Fibroblast of upper back skin (primary cell): ENCODE measurements around the gene CYP4F2.
"Not testable (repeated sequence)": the region's sequence is repeated elsewhere in the genome, so short reads cannot be mapped to it uniquely, and the experiment has no call there.

Experiments used
- DNase-seq: peaks from one replicate; pipeline ENCODE4 v3.0.0-alpha.2; 2013

The CYP4F2 gene

GRCh38 chr19:15843894-15844222 lies 54.0 kb downstream of the CYP4F2 start:
- DNase-seq, result not testable (repeated sequence)

- no peak for DNase-seq
Observed at GRCh38 chr19:15843203-15843893, 54.5 kb downstream of the CYP4F2 start.

GRCh38 chr19:15841875-15842569 lies 55.9 kb downstream of the CYP4F2 start:
- no peak for DNase-seq

- no peak for DNase-seq
Observed at GRCh38 chr19:15840833-15841232, 57.0 kb downstream of the CYP4F2 start.

- DNase-seq, result not testable (repeated sequence)
Observed at GRCh38 chr19:15839888-15840287, 58.0 kb downstream of the CYP4F2 start.

GRCh38 chr19:15838351-15838750 lies 59.5 kb downstream of the CYP4F2 start:
- DNase-seq, result no peak

- no peak for DNase-seq
Observed at GRCh38 chr19:15837221-15837731, 60.6 kb downstream of the CYP4F2 start.

- peak; percentile 97 for DNase-seq
Observed at GRCh38 chr19:15836330-15837220, 61.3 kb downstream of the CYP4F2 start.

GRCh38 chr19:15835565-15836329 lies 62.1 kb downstream of the CYP4F2 start:
- not testable (repeated sequence) for DNase-seq

GRCh38 chr19:15834232-15834631 lies 63.6 kb downstream of the CYP4F2 start:
- not testable (repeated sequence) for DNase-seq

GRCh38 chr19:15831626-15832025 lies 66.2 kb downstream of the CYP4F2 start:
- no peak for DNase-seq

GRCh38 chr19:15829786-15830185 lies 68.1 kb downstream of the CYP4F2 start:
- DNase-seq, result no peak

GRCh38 chr19:15829306-15829698 lies 68.6 kb downstream of the CYP4F2 start:
- DNase-seq, result no peak

GRCh38 chr19:15828611-15829305 lies 69.1 kb downstream of the CYP4F2 start:
- not testable (repeated sequence) for DNase-seq

GRCh38 chr19:15828121-15828610 lies 69.7 kb downstream of the CYP4F2 start:
- no peak for DNase-seq
